ENCODE results near the gene KLHL17.

The KLHL17 gene

DNA sequence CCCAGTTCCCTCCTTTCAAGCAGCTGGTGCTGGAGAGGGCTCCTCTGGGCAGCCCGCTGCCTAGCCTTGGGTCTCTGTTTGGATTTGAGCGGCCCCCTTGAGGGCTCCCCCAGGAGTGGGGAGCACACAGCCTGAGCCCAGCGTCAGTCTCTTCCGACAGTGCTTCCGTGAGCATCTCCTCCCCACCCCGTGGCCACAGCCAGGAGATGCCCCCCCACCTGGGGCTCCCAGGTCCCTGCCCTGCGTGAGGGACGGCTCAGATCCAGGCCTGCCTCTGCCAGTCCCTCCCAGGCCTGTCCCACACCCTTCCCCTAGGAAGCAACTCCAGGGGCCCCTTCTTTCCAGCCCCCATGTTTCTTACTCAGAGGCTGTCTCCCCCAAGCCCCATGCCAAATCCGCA is 33.1 kb upstream of the KLHL17 start:
- ChIA-PET CTCF (no interaction called here), POLR2A (ENCODE audit: low non-redundant PET) (no interaction called here)
- DNase-seq (ENCODE audit: low spot score): no peak
- TF ChIP-seq, protein P1, sequence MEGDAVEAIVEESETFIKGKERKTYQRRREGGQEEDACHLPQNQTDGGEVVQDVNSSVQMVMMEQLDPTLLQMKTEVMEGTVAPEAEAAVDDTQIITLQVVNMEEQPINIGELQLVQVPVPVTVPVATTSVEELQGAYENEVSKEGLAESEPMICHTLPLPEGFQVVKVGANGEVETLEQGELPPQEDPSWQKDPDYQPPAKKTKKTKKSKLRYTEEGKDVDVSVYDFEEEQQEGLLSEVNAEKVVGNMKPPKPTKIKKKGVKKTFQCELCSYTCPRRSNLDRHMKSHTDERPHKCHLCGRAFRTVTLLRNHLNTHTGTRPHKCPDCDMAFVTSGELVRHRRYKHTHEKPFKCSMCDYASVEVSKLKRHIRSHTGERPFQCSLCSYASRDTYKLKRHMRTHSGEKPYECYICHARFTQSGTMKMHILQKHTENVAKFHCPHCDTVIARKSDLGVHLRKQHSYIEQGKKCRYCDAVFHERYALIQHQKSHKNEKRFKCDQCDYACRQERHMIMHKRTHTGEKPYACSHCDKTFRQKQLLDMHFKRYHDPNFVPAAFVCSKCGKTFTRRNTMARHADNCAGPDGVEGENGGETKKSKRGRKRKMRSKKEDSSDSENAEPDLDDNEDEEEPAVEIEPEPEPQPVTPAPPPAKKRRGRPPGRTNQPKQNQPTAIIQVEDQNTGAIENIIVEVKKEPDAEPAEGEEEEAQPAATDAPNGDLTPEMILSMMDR (conservative IDR thresholded peaks at IDR 0.05; ENCODE audit: low read depth): no peak
- H3K27ac ChIP-seq: no peak overlapping the region

DNA sequence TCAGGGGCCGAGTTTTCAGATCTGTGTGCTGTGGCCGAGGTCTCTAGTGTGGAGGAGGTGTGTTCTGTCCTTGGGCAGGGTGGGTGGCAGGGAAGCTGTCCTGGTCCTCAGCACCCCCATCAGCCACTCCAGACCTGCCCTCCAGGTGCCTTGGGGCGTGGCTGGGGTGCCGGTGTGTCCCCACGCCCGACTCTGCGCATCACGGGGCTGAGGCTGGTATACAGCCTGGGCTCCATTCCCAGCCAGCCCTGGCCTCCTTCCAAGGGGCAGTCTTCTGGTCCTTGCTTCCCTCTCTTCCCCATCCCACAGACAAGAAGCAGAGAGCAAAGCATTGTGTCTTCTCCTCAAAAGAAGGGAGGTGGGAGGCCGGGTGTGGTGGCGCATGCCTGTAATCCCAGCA is 32.6 kb upstream of the KLHL17 start:
- ChIA-PET POLR2A (ENCODE audit: low non-redundant PET) (no interaction called here), CTCF (interaction anchor here (1.9 kb wide), 1 partner anchor 10 kb away, joined by 8 read pairs; no protein-coding TSS in a partner anchor)
- no peak overlapping the region for H3K27ac ChIP-seq
- TF ChIP-seq, protein P1 (conservative IDR thresholded peaks at IDR 0.05; ENCODE audit: low read depth): no peak
- no peak for DNase-seq (ENCODE audit: low spot score)

DNA sequence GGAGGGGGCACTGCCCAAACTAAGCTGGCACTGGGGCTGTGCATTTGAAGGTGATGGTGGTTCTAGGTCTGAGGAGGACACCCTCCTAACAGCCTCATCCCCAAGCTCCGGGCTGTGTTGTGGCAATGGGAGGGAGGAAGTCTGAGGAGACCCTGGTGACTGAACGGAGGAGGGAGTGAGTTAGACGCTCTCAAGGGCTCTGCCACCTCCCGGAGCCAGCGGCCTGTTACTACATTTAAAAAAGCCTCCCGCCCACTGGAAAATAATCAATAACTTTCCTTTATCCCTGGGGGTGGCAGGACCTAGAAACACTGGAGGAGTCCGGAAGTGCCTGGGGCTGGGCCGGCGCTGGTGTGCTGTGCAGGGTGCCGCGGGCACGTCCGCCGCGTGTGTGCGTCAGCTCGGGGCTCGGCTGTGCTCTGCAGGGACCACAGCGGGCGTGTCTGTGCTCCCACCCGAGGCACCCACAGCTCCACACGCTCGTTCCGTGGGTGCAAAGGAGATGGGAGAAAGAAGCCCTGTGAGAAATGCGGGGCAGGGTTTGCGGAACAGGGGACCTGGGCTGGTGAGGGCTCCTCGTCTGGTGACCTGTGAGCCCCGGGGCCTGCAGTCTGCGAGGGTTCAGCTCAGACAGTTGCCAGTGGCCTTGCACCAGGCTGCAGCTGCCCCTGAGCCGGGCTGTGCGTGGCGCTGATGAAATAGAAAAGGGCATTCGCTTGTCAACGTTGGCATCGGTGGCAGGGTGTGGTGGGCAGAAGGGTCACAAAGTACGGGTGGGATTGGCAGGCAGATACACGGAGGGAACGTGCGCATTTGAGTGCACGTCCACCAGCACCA is 31.3 kb upstream of the KLHL17 start:
- H3K27ac ChIP-seq: no peak overlapping the region
- ChIA-PET CTCF (interaction anchor here (0.5 to 1.9 kb wide), 3 partner anchors 9 to 308 kb away, joined by 3 to 8 read pairs (median 3); no protein-coding TSS in a partner anchor), POLR2A (ENCODE audit: low non-redundant PET) (no interaction called here)
- TF ChIP-seq, protein P1 (conservative IDR thresholded peaks at IDR 0.05; ENCODE audit: low read depth): no peak
- no peak for DNase-seq (ENCODE audit: low spot score)

DNA sequence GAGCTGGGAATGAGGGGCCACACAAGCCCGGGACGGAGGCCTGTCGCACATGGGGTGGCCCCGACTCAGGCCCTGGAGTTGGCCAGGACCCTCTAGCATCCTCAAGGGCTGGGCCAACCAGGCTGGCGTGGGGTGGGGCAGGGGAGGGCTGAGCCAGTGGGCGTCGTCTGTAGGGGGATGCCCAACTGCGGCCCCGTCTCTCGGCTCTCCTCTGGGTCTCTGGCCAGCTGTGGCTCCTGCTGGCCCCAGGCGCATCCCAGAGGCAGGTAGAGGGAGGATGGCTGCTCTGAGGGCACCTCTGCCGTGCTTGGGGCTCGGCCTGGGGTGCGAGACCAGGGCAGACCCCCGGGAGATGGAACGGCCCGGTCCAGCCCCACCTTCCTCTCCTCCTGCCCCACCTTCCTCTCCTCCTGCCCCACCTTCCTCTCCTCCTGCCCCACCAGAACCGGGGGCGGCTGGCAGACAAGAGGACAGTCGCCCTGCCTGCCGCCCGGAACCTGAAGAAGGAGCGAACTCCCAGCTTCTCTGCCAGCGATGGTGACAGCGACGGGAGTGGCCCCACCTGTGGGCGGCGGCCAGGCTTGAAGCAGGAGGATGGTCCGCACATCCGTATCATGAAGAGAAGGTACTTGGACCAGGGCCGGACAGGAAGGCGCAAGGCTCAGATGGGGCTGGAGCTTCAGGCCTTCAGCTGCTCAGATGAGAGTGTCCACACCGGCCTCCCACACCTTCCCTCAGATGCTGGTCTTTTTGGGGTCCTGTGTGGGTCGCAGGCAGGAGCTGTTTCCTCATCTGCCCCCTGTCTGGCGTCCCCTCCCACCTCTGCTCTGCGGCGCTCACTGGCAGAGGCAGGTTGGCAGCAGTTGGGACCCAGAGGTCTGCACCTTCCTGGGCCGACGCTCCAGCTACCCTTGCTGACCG is 30.4 kb upstream of the KLHL17 start:
- ChIA-PET CTCF (interaction anchor here (0.7 to 1.9 kb wide), 4 partner anchors 8 to 307 kb away, joined by 3 to 8 read pairs (median 4); no protein-coding TSS in a partner anchor), POLR2A (ENCODE audit: low non-redundant PET) (no interaction called here)
- H3K27ac ChIP-seq: no peak overlapping the region
- no peak for DNase-seq (ENCODE audit: low spot score)
- TF ChIP-seq, protein P1 (conservative IDR thresholded peaks at IDR 0.05; ENCODE audit: low read depth): no peak

DNA sequence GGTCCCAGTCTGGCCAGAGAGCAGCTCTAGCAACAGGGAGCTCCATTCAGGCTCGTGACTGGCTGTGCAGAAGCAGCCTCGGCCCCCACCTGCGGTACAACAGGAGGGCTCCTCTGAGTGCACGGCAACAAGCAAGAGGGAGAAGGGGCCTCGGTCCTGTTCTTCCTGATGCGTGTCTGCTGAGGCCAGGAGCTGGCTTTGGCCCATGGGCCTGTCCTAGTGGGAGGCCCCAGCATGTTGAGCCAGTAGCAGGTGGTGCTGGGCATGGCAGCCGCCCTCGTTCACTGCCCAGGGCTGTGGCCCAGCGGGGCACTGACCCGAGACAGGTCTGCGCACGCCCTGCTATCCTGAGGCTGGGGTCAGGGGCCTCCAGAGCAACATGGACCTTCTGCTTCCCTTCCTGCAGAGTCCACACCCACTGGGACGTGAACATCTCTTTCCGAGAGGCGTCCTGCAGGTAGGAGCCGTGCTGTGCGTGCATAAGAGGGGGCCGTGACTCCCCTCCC is 29.7 kb upstream of the KLHL17 start:
- ChIA-PET CTCF (interaction anchor here (0.6 to 1.3 kb wide), 3 partner anchors 8 to 26 kb away, joined by 3 to 4 read pairs (median 3); no protein-coding TSS in a partner anchor), POLR2A (ENCODE audit: low non-redundant PET) (no interaction called here)
- no peak overlapping the region for H3K27ac ChIP-seq
- no peak for DNase-seq (ENCODE audit: low spot score)
- TF ChIP-seq, protein P1 (conservative IDR thresholded peaks at IDR 0.05; ENCODE audit: low read depth): no peak

Data from RWPE1 (cell line).